Muscle layer of colon (tissue), 2 donors: ENCODE measurements around the gene TACC3.
A peak's percentile ranks its signal among the peaks of the same experiment; 100 is the strongest.
"Not testable (repeated sequence)": the region's sequence is repeated elsewhere in the genome, so short reads cannot be mapped to it uniquely, and the experiment has no call there.

Source experiments
- H3K27ac ChIP-seq: one replicate; pipeline ENCODE4 v1.7.0; 2013; ENCODE audit warnings: low read depth, mild to moderate bottlenecking, low read length, moderate library complexity
- H3K27me3 ChIP-seq, 2 donors: one replicate each; pipeline ENCODE4 v1.7.0; 2013; ENCODE audit warnings: low read length in 2 of 2, mild to moderate bottlenecking in 2 of 2; ENCODE audit not compliant: insufficient read depth in 2 of 2, control insufficient read depth in 1 of 2
- H3K36me3 ChIP-seq: one replicate; pipeline ENCODE4 v1.7.0; 2013; ENCODE audit warnings: mild to moderate bottlenecking, low read length; ENCODE audit not compliant: insufficient read depth
- H3K4me1 ChIP-seq: one replicate; pipeline ENCODE4 v1.7.0; 2013; ENCODE audit warnings: mild to moderate bottlenecking, low read length; ENCODE audit not compliant: insufficient read depth
- H3K4me3 ChIP-seq, 2 donors: one replicate each; pipeline ENCODE4 v1.7.0; 2013; ENCODE audit warnings: low read length in 2 of 2, low read depth in 1 of 2, mild to moderate bottlenecking in 1 of 2, moderate library complexity in 1 of 2
- H3K9ac ChIP-seq: one replicate; pipeline ENCODE4 v1.7.0; 2013; ENCODE audit warnings: low read length
- H3K9me3 ChIP-seq: one replicate; pipeline ENCODE4 v1.7.0; 2013; ENCODE audit warnings: mild to moderate bottlenecking, low read length
- donor health status: abdominal sarcoma.
- donor health status: Adenocarcinoma of cecum.

Gene TACC3

GRCh38 chr4:1684506-1685234 lies 36.7 kb upstream of the TACC3 start:
- peak overlapping the region in 1 of 2 donors; percentile 42 for H3K4me3 ChIP-seq
- no peak overlapping the region for H3K27ac ChIP-seq

GRCh38 chr4:1685235-1686150 lies 35.8 kb upstream of the TACC3 start:
- Histone ChIP-seq H3K27ac (no peak overlapping the region), H3K4me3 (no peak overlapping the region), H3K27me3 (no peaks in the 10 kb centered on the region), H3K9me3 (no peaks in the 10 kb centered on the region), H3K9ac (no peak overlapping the region), H3K4me1 (peaks cover 8% of the 10 kb centered on the region), H3K36me3 (peaks cover 1% of the 10 kb centered on the region)

More at GRCh38 chr4:1684506-1685234, 36.7 kb upstream of the TACC3 start:
- H3K9ac ChIP-seq, result no peak overlapping the region
- H3K27me3 ChIP-seq, result no peaks in the 10 kb centered on the region
- no peaks in the 10 kb centered on the region for H3K9me3 ChIP-seq
- no peaks in the 10 kb centered on the region for H3K36me3 ChIP-seq
- H3K4me1 ChIP-seq, result peaks cover 8% of the 10 kb centered on the region

GRCh38 chr4:1686440-1687036 lies 34.8 kb upstream of the TACC3 start:
- Histone ChIP-seq H3K27ac (no peak overlapping the region), H3K36me3 (peaks cover 11% of the 10 kb centered on the region), H3K9ac (no peak overlapping the region), H3K9me3 (no peaks in the 10 kb centered on the region), H3K4me1 (peaks cover 8% of the 10 kb centered on the region), H3K4me3 (no peak overlapping the region), H3K27me3 (no peaks in the 10 kb centered on the region)

GRCh38 chr4:1690698-1691097 lies 30.6 kb upstream of the TACC3 start:
- no peaks in the 10 kb centered on the region for H3K9me3 ChIP-seq
- no peaks in the 10 kb centered on the region for H3K27me3 ChIP-seq
- H3K4me3 ChIP-seq, result no peak overlapping the region
- no peak overlapping the region for H3K9ac ChIP-seq
- H3K4me1 ChIP-seq, result no peaks in the 10 kb centered on the region
- H3K27ac ChIP-seq, result no peak overlapping the region
- H3K36me3 ChIP-seq, result peaks cover 48% of the 10 kb centered on the region

GRCh38 chr4:1691737-1692373 lies 29.5 kb upstream of the TACC3 start:
- Histone ChIP-seq H3K27ac (no peak overlapping the region), H3K9ac (no peak overlapping the region), H3K9me3 (no peaks in the 10 kb centered on the region), H3K27me3 (no peaks in the 10 kb centered on the region), H3K36me3 (peaks cover 54% of the 10 kb centered on the region), H3K4me1 (no peaks in the 10 kb centered on the region), H3K4me3 (no peak overlapping the region)

GRCh38 chr4:1693131-1693896 lies 28.0 kb upstream of the TACC3 start:
- H3K4me3 ChIP-seq, result no peak overlapping the region
- no peaks in the 10 kb centered on the region for H3K9me3 ChIP-seq
- no peak overlapping the region for H3K27ac ChIP-seq
- no peaks in the 10 kb centered on the region for H3K27me3 ChIP-seq
- peaks cover 60% of the 10 kb centered on the region for H3K36me3 ChIP-seq
- no peaks in the 10 kb centered on the region for H3K4me1 ChIP-seq
- no peak overlapping the region for H3K9ac ChIP-seq

- no peak overlapping the region for H3K4me3 ChIP-seq
- no peak overlapping the region for H3K9ac ChIP-seq
- no peaks in the 10 kb centered on the region for H3K4me1 ChIP-seq
- peaks cover 74% of the 10 kb centered on the region for H3K36me3 ChIP-seq
- no peak overlapping the region for H3K27ac ChIP-seq
- no peaks in the 10 kb centered on the region for H3K27me3 ChIP-seq
- no peaks in the 10 kb centered on the region for H3K9me3 ChIP-seq
Observed at GRCh38 chr4:1695913-1696312, 25.4 kb upstream of the TACC3 start.

- not testable (repeated sequence) for H3K9ac ChIP-seq, H3K4me1 ChIP-seq, H3K9me3 ChIP-seq, H3K4me3 ChIP-seq, H3K27ac ChIP-seq, H3K27me3 ChIP-seq
- H3K36me3 ChIP-seq, result peaks cover 69% of the 10 kb centered on the region
Observed at GRCh38 chr4:1701671-1702070, 19.6 kb upstream of the TACC3 start.

GRCh38 chr4:1703867-1704266 lies 17.5 kb upstream of the TACC3 start:
- Histone ChIP-seq H3K27me3 (no peaks in the 10 kb centered on the region), H3K36me3 (peaks cover 59% of the 10 kb centered on the region), H3K4me3 (no peak overlapping the region), H3K9ac (no peak overlapping the region), H3K27ac (no peak overlapping the region), H3K9me3 (no peaks in the 10 kb centered on the region), H3K4me1 (no peaks in the 10 kb centered on the region)

GRCh38 chr4:1705732-1706131 lies 15.6 kb upstream of the TACC3 start:
- Histone ChIP-seq H3K4me3 (no peak overlapping the region), H3K27me3 (no peaks in the 10 kb centered on the region)

More at GRCh38 chr4:1705732-1706131, 15.6 kb upstream of the TACC3 start:
- Histone ChIP-seq H3K36me3 (peaks cover 51% of the 10 kb centered on the region), H3K4me1 (peaks cover 8% of the 10 kb centered on the region), H3K27ac (no peak overlapping the region), H3K9ac (no peak overlapping the region), H3K9me3 (no peaks in the 10 kb centered on the region)
